Astrocyte of the cerebellum (primary cell): ENCODE measurements around the gene NANOS2.

Source experiments
- DNase-seq: peaks from one replicate; pipeline ENCODE4 v3.0.0-alpha.2; 2011; ENCODE audit warnings: low read depth
- H3K4me3 ChIP-seq: 2 replicates; pipeline ENCODE4 v1.5.1; 2011; ENCODE audit warnings: mild to moderate bottlenecking, low read depth, low read length, moderate library complexity
- in situ Hi-C: cut with HindIII; loops from 2 replicates; pipeline ENCODE4 v1.10.0; 2017; ENCODE audit warnings: low sequenced_read_pairs
- TF ChIP-seq, protein P1 (sequence below): IDR thresholded peaks from 2 replicates; pipeline ENCODE4 v1.5.1; 2012; ENCODE audit warnings: low read length, low read depth, moderate library complexity, mild to moderate bottlenecking; ENCODE audit errors: missing control alignments

NANOS2 gene

GRCh38 chr19:45886427-45887199 is 28.0 kb downstream of the NANOS2 start:
- peak overlapping the region; percentile 55 for H3K4me3 ChIP-seq
- peak; percentile 84 for DNase-seq
- TF ChIP-seq, protein P1, sequence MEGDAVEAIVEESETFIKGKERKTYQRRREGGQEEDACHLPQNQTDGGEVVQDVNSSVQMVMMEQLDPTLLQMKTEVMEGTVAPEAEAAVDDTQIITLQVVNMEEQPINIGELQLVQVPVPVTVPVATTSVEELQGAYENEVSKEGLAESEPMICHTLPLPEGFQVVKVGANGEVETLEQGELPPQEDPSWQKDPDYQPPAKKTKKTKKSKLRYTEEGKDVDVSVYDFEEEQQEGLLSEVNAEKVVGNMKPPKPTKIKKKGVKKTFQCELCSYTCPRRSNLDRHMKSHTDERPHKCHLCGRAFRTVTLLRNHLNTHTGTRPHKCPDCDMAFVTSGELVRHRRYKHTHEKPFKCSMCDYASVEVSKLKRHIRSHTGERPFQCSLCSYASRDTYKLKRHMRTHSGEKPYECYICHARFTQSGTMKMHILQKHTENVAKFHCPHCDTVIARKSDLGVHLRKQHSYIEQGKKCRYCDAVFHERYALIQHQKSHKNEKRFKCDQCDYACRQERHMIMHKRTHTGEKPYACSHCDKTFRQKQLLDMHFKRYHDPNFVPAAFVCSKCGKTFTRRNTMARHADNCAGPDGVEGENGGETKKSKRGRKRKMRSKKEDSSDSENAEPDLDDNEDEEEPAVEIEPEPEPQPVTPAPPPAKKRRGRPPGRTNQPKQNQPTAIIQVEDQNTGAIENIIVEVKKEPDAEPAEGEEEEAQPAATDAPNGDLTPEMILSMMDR, result no peak
- in situ Hi-C loops, result no loop called here

DNA sequence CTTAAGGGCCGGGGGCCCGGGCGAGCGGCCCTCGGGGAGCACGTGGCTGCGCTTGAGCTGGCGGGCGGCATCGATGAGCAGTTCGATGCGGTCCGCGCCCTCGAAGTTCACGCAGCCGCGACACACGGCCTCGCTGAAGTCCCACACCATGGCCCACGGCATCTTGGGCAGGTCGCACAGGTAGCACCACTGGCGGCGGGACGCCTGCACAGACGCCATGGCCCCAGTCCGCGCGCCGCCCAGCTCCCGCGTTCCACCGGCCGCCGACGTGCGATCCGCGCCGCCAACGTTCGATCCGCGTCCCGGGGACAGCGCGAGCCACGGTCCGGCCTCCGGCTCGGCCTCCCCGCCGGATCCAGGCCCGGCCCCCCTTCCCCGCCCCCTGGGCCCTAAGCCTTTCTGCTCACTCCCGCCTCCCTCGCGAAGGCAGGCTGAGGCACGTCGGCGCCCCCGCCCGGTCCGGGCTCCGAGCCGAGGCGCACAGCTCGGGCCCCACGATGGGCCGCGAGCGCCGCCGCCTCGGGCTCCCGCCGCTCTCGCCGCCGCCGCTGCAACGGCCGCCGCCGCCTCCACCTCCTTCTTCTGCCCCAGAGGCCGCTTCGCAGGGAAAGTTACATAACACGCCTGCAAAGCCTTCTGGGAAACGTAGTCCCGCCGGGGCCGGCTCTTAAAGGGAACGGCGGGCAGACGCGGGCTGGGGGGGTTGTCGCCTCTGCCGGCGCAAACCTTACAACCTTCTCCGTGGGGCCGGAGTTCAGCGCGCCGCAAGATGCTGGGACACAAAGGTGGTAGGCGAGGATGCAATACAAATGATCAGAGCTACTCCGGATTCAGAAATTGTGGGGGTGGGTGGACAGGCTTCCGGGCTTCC is 28.8 kb downstream of the NANOS2 start, which contains the start of gene IRF2BP1:
TSS of gene IRF2BP1 (minus strand) at position 586 of the 871 bp plus-strand sequence. CDS start at position 219, 367 bp downstream.
- DNase-seq, result peak; percentile 80
- H3K4me3 ChIP-seq, result peak within 1 kb of the TSS; percentile 55
- in situ Hi-C loops, result no loop called here
- TF ChIP-seq, protein P1, result no peak

GRCh38 chr19:45884682-45885555 is 29.7 kb downstream of the NANOS2 start:
- no peak for DNase-seq
- TF ChIP-seq, protein P1, result no peak
- H3K4me3 ChIP-seq, result peak overlapping the region; percentile 55
- in situ Hi-C loops, result no loop called here

- TF ChIP-seq, protein P1, result no peak
- peak overlapping the region; percentile 3 for H3K4me3 ChIP-seq
- in situ Hi-C loops, result no loop called here
- DNase-seq, result no peak
Measured at GRCh38 chr19:45883881-45884681, 30.5 kb downstream of the NANOS2 start.

- H3K4me3 ChIP-seq, result peak overlapping the region; percentile 3
- TF ChIP-seq, protein P1, result no peak
- in situ Hi-C loops, result no loop called here
- DNase-seq, result no peak
Measured at GRCh38 chr19:45883586-45883880, 31.0 kb downstream of the NANOS2 start.
